Smooth muscle cell (in vitro differentiated cells): Measurements from ENCODE around the gene ETS2. TPM values are rescaled to one million over a fixed set of nuclear protein-coding genes. Genes with fewer than 3 reads are reported as not detected.
A peak's percentile ranks its signal among the peaks of the same experiment; 100 is the strongest.

Experiments used
- DNase-seq: peaks from one replicate; lab custom pipeline; 2025; ENCODE audit not compliant: unreplicated experiment; lab: John Stamatoyannopoulos, UW
- H2AFZ ChIP-seq: fragments of 200-600 bp; sonication (generic); 2 replicates; pipeline ENCODE4 v1.6.0; 2016; ENCODE audit warnings: antibody characterized with exemption, low read depth, mild to moderate bottlenecking
- H3F3A ChIP-seq: fragments of 200-600 bp; sonication (generic); 2 replicates; pipeline ENCODE4 v1.6.0; 2017; ENCODE audit warnings: antibody characterized with exemption, low read depth
- H3K27ac ChIP-seq: fragments of 200-600 bp; sonication (generic); 2 replicates; pipeline ENCODE4 v1.5.1; 2016; ENCODE audit warnings: low read depth, mild to moderate bottlenecking
- H3K27me3 ChIP-seq: fragments of 200-600 bp; sonication (generic); 2 replicates; pipeline ENCODE4 v1.6.1; 2016; ENCODE audit warnings: low read depth, mild to moderate bottlenecking
- H3K36me3 ChIP-seq: fragments of 200-600 bp; sonication (generic); 2 replicates; pipeline ENCODE4 v1.5.1; 2016; ENCODE audit warnings: low read depth
- H3K4me1 ChIP-seq: fragments of 200-600 bp; sonication (generic); 2 replicates; pipeline ENCODE4 v1.5.1; 2016; ENCODE audit warnings: low read depth
- H3K4me2 ChIP-seq: fragments of 200-600 bp; sonication (generic); 2 replicates; pipeline ENCODE4 v1.6.0; 2016; ENCODE audit warnings: mild to moderate bottlenecking
- H3K4me3 ChIP-seq: fragments of 200-600 bp; sonication (generic); 2 replicates; pipeline ENCODE4 v1.5.1; 2016; ENCODE audit warnings: mild to moderate bottlenecking
- H3K79me2 ChIP-seq: fragments of 200-600 bp; sonication (generic); 2 replicates; pipeline ENCODE4 v1.6.0; 2016; ENCODE audit warnings: low read depth, mild to moderate bottlenecking
- H3K9ac ChIP-seq: fragments of 200-600 bp; sonication (generic); 2 replicates; pipeline ENCODE4 v1.6.0; 2016; ENCODE audit warnings: low read depth
- H3K9me3 ChIP-seq: fragments of 200-600 bp; sonication (generic); replicated peaks from 2 replicates; pipeline ENCODE4 v1.5.1; 2016; ENCODE audit warnings: low read depth
- H4K20me1 ChIP-seq: fragments of 200-600 bp; sonication (generic); 2 replicates; pipeline ENCODE4 v1.6.0; 2016; ENCODE audit warnings: low read depth
- WGBS: methylation state at CpG from one replicate; pipeline ENCODE4 v1.1.7; 2016; ENCODE audit warnings: low lambda C conversion rate; 5-methylcytosine and 5-hydroxymethylcytosine counted together
- polyA plus RNA-seq: library from polyadenylated mRNA; unstranded; fragments of >200 nt; fragmentation: Nextera tagmentation; extraction: Ambion mirVana; gene quantifications from 2 replicates; pipeline ENCODE4 v1.2.1, GENCODE V29; 2016
- total RNA-seq: library from RNA; depleted of rRNA; stranded (reverse); fragments of >200 nt; gene quantifications from 2 replicates; pipeline ENCODE4 v1.2.3, GENCODE V29; 2014
- TF ChIP-seq, protein P1 (sequence below): fragments of 200-600 bp; sonication (generic); IDR thresholded peaks from 2 replicates; pipeline ENCODE4 v1.5.1; 2017; ENCODE audit warnings: borderline replicate concordance, mild to moderate bottlenecking, antibody characterized with exemption; ENCODE audit not compliant: insufficient read depth, poor library complexity, severe bottlenecking

The ETS2 gene
- total and polyA plus RNA-seq, 2 experiments from 2014 or later = 65.9 to 77.7 TPM

- Histone ChIP-seq H3K79me2 (peaks cover 39% of the 10 kb centered on the region), H3K4me2 (no peak overlapping the region), H3K9me3 (no peaks in the 10 kb centered on the region), H4K20me1 (peaks cover 53% of the 10 kb centered on the region), H3K27ac (peak overlapping the region; percentile 72), H3F3A (peaks cover 80% of the 10 kb centered on the region), H3K36me3 (peaks cover 26% of the 10 kb centered on the region), H3K9ac (no peak overlapping the region), H2AFZ (no peak overlapping the region), H3K4me3 (no peak overlapping the region), H3K27me3 (no peaks in the 10 kb centered on the region), H3K4me1 (no peaks in the 10 kb centered on the region)
- 94% methylated on average over 10 of the region's 10 CpGs for WGBS
- DNase-seq = no peak
- TF ChIP-seq, protein P1, sequence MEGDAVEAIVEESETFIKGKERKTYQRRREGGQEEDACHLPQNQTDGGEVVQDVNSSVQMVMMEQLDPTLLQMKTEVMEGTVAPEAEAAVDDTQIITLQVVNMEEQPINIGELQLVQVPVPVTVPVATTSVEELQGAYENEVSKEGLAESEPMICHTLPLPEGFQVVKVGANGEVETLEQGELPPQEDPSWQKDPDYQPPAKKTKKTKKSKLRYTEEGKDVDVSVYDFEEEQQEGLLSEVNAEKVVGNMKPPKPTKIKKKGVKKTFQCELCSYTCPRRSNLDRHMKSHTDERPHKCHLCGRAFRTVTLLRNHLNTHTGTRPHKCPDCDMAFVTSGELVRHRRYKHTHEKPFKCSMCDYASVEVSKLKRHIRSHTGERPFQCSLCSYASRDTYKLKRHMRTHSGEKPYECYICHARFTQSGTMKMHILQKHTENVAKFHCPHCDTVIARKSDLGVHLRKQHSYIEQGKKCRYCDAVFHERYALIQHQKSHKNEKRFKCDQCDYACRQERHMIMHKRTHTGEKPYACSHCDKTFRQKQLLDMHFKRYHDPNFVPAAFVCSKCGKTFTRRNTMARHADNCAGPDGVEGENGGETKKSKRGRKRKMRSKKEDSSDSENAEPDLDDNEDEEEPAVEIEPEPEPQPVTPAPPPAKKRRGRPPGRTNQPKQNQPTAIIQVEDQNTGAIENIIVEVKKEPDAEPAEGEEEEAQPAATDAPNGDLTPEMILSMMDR = no peak
Measured at GRCh38 chr21:38816400-38816977, 10.8 kb downstream of the ETS2 start.

GRCh38 chr21:38817371-38818324, 11.9 kb downstream of the ETS2 start:
- 81% methylated on average over 14 of the region's 14 CpGs for WGBS
- no peak overlapping the region for H2AFZ ChIP-seq
- peaks cover 82% of the 10 kb centered on the region for H3F3A ChIP-seq
- H3K4me3 ChIP-seq = no peak overlapping the region
- peaks cover 27% of the 10 kb centered on the region for H3K79me2 ChIP-seq
- H3K9ac ChIP-seq = no peak overlapping the region
- TF ChIP-seq, protein P1 = no peak
- H3K9me3 ChIP-seq = no peaks in the 10 kb centered on the region
- no peaks in the 10 kb centered on the region for H3K4me1 ChIP-seq
- H3K27ac ChIP-seq = peak overlapping the region; percentile 72
- no peak overlapping the region for H3K4me2 ChIP-seq
- no peak for DNase-seq
- no peaks in the 10 kb centered on the region for H3K27me3 ChIP-seq
- peaks cover 38% of the 10 kb centered on the region for H3K36me3 ChIP-seq
- peaks cover 42% of the 10 kb centered on the region for H4K20me1 ChIP-seq

- Histone ChIP-seq H3K9me3 (no peaks in the 10 kb centered on the region), H3K36me3 (peaks cover 44% of the 10 kb centered on the region), H3K27ac (peak overlapping the region; percentile 72), H2AFZ (no peak overlapping the region), H3K4me3 (no peak overlapping the region), H3K27me3 (no peaks in the 10 kb centered on the region), H3K4me2 (no peak overlapping the region), H3K9ac (no peak overlapping the region), H3K4me1 (no peaks in the 10 kb centered on the region), H3K79me2 (peaks cover 21% of the 10 kb centered on the region), H3F3A (peaks cover 85% of the 10 kb centered on the region), H4K20me1 (peaks cover 39% of the 10 kb centered on the region)
- DNase-seq = no peak
- TF ChIP-seq, protein P1 = no peak
- 95% methylated on average over 11 of the region's 11 CpGs for WGBS
Measured at GRCh38 chr21:38818325-38818723, 12.6 kb downstream of the ETS2 start.
